GM18870 (cell line): ENCODE results near the gene ZNF121.
A peak's percentile ranks its signal among the peaks of the same experiment; 100 is the strongest.

Experiments used
- ATAC-seq: cut with Tn5 transposase; IDR thresholded peaks from one replicate; pipeline ENCODE4 v1.9.1; 2021; ENCODE audit warnings: moderate library complexity; ENCODE audit not compliant: unreplicated experiment

The ZNF121 gene

GRCh38 chr19:9538183-9539058 is 45.9 kb downstream of the ZNF121 start, which contains the start of gene ZNF426:
Gene ZNF426 (minus strand): TSS chr19:9538645. CDS start chr19:9536232, 2,413 bp downstream.
- peak; percentile 47 for ATAC-seq

DNA sequence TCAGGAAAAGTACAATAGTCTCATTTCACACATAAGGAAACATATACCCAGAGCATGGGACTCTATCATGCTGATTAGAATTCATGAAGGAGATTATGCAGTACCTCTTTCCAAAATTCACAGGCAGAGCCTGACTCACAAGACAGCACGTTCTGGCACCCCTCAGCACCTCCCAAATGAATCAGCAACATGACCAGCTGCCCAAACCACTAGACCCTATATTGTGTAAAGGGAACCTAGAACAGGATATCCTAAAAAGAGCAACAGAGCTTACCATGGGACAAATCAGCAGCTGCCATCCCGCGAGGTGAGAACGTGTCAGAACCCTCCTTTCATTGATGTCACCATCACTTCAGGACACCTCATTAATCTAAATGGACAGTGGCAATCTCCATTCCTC is 48.4 kb downstream of the ZNF121 start:
- ATAC-seq: no peak

DNA sequence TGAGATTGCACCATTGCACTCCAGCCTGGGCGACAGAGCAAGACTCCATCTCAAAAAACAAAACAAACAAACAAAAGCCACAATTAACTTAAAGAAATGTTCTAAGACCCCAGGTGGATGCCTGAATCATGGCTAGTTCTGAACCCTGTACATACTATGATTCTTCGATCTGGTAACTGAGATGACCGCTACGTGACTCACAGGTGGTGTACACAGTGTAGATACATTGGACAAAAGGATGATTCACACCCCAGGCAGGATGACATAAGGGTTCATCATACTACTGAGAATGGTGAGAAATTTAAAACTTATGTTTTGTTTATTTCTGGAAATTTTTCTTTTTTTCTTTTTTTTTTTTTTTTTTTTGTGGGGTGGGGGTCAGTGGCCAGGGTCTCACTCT is 52.4 kb downstream of the ZNF121 start:
- ATAC-seq: no peak

DNA sequence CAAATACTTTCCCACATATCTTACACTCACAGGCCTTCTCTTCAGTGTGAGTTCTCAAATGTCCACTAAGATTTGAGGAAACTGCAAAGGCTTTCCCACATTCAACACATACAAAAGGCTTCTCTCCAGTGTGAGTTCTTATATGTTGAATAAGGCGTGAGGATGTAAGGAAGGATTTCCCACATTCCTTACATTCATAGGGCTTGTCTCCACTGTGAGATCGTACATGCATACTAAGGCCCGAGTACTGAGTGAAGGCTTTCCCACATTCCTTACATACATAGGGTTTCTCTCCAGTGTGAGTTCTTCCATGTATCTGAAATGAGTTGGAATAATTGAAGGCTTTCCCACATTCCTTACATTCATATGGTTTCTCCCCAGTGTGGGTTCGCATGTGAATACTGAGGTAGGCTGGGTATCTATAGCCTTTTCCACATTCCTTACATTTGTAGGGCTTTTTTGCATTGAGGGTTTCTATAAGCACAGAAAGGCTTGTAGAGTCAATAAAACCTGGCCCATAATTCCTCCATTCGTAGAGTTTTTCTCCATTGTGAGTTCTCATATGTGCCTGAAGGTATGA is 55.5 kb downstream of the ZNF121 start:
- no peak for ATAC-seq

GRCh38 chr19:9523885-9524474 is 60.3 kb downstream of the ZNF121 start:
- no peak for ATAC-seq
